HepG2 (cell line): ENCODE results near the gene RGS6. TPM values are rescaled to one million over a fixed set of nuclear protein-coding genes. Genes with fewer than 3 reads are reported as not detected.

Experiments used
- ATAC-seq: fragments of 200-7000 bp; cut with Tn5 transposase; 3 replicates; pipeline ENCODE4 v1.9.1; 2020; ENCODE audit warnings: mild to moderate bottlenecking, moderate library complexity
- BruUV-seq: library from RNA; stranded (reverse); fragments of 400-500 nt; replicated peaks from 2 replicates; lab custom pipeline; 2021; lab: Mats Ljungman, UMichigan
- CTCF ChIA-PET: fragments of 300-600 bp; formaldehyde crosslinking; extraction: SDS; loops from one replicate; lab custom pipeline; 2021; ENCODE audit warnings: low total read pairs, inconsistent platforms, low intra/inter-chr PET ratio; lab: Yijun Ruan, JAX
- POLR2A ChIA-PET: fragments of 350-600 bp; sonication (Branson Sonifier 250); formaldehyde crosslinking; loops from one replicate; lab custom pipeline; 2020; ENCODE audit warnings: antibody characterized with exemption, inconsistent platforms; lab: Yijun Ruan, JAX
- DNase-seq: peaks from one replicate; pipeline ENCODE4 v3.0.0-alpha.2; 2015; ENCODE audit warnings: low spot score
- FAIRE-seq: peaks from 3 replicates; lab custom pipeline; 2011; peaks lifted over from hg19 to GRCh38; lab: Jason Lieb, UNC
- H2AFZ ChIP-seq: one replicate; pipeline ENCODE4 v1.6.1; 2011; ENCODE audit warnings: low read length, inconsistent platforms
- H3K27ac ChIP-seq: fragments of 300-600 bp; 3 replicates; pipeline ENCODE4 v1.8.0; 2011; ENCODE audit warnings: mixed run types, mild to moderate bottlenecking, mixed read lengths, low read length, inconsistent platforms; ENCODE audit not compliant: insufficient read depth; ENCODE audit errors: extremely low read length
- H3K27me3 ChIP-seq, 2 experiments: fragments of 200-600 bp in 1 of 2; 2 replicates in 1 of 2; 3 replicates in 1 of 2; pipeline versions ENCODE4 v1.6.0 to v1.8.0; 2011; ENCODE audit warnings: low read length in 2 of 2, mild to moderate bottlenecking in 2 of 2, moderate library complexity in 2 of 2, inconsistent platforms in 1 of 2; ENCODE audit not compliant: insufficient read depth in 2 of 2, control insufficient read depth in 1 of 2
- H3K36me3 ChIP-seq, 2 experiments: fragments of 200-600 bp in 1 of 2; replicated peaks in 1 of 2; 2 replicates in 1 of 2; 3 replicates in 1 of 2; pipeline versions ENCODE4 v1.5.1 to v1.8.0; 2011; ENCODE audit warnings: low read length in 2 of 2, inconsistent platforms in 1 of 2; ENCODE audit not compliant: insufficient read depth in 2 of 2, control insufficient read depth in 1 of 2
- H3K4me1 ChIP-seq: 2 replicates; pipeline ENCODE4 v1.5.1; 2012; ENCODE audit warnings: low read length, inconsistent platforms; ENCODE audit not compliant: insufficient read depth
- H3K4me2 ChIP-seq: 2 replicates; pipeline ENCODE4 v1.6.0; 2011; ENCODE audit warnings: low read depth, low read length, inconsistent platforms
- H3K4me3 ChIP-seq, 3 experiments: fragments of 200-600 bp in 1 of 3; sonication (generic), shearing (Covaris generic) in 1 of 3; replicated peaks in 1 of 3; 2 replicates each; pipeline ENCODE4 v1.5.1; 2011 to 2016; ENCODE audit warnings: low read length in 3 of 3, inconsistent platforms in 2 of 3, low read depth in 2 of 3, mild to moderate bottlenecking in 2 of 3, control low read depth in 1 of 3, mixed read lengths in 1 of 3; ENCODE audit not compliant: insufficient read depth in 1 of 3
- H3K79me2 ChIP-seq: one replicate; pipeline ENCODE4 v1.6.1; 2011; ENCODE audit warnings: low read length, inconsistent platforms; ENCODE audit not compliant: insufficient read depth
- H3K9ac ChIP-seq: 2 replicates; pipeline ENCODE4 v1.6.0; 2011; ENCODE audit warnings: mild to moderate bottlenecking, low read depth, low read length, inconsistent platforms; ENCODE audit not compliant: insufficient read depth
- H3K9me3 ChIP-seq: 2 replicates; pipeline ENCODE4 v1.5.1; 2012; ENCODE audit warnings: mild to moderate bottlenecking, low read length
- H4K20me1 ChIP-seq: 2 replicates; pipeline ENCODE4 v1.6.0; 2011; ENCODE audit warnings: inconsistent platforms, mild to moderate bottlenecking, low read length, moderate library complexity; ENCODE audit not compliant: insufficient read depth
- BCL6 ChIP-seq: IDR thresholded peaks from 2 replicates; pipeline ENCODE4 v1.6.1; 2016; ENCODE audit warnings: missing genetic modification reagents, missing compliant biosample characterization
- HNF4G ChIP-seq, 2 experiments: sonication (generic) in 1 of 2; formaldehyde crosslinking in 1 of 2; IDR thresholded peaks; 2 replicates each; pipeline versions ENCODE4 v1.4.0 to v1.6.1; 2011 to 2020; ENCODE audit warnings: borderline replicate concordance in 2 of 2, low read depth in 2 of 2, mild to moderate bottlenecking in 2 of 2, low read length in 1 of 2, missing genetic modification reagents in 1 of 2, moderate library complexity in 1 of 2
- MAZ ChIP-seq, 2 experiments: sonication (generic) in 1 of 2; formaldehyde crosslinking in 1 of 2; IDR thresholded peaks; 2 replicates each; pipeline versions ENCODE4 v1.5.0 to v1.6.1; 2012 to 2020; ENCODE audit warnings: low read depth in 2 of 2, mild to moderate bottlenecking in 2 of 2, borderline replicate concordance in 1 of 2, improper control_type of control experiment in 1 of 2, low read length in 1 of 2, missing genetic modification reagents in 1 of 2, moderate library complexity in 1 of 2
- MYC ChIP-seq: sonication (generic); formaldehyde crosslinking; IDR thresholded peaks from 2 replicates; pipeline ENCODE4 v1.9.0; 2021; ENCODE audit warnings: missing genetic modification reagents, borderline replicate concordance
- TCF7 ChIP-seq: sonication (generic); IDR thresholded peaks from 2 replicates; pipeline ENCODE4 v1.6.1; 2016; ENCODE audit warnings: antibody characterized with exemption, low read depth
- TEAD2 ChIP-seq: sonication (generic); formaldehyde crosslinking; IDR thresholded peaks from 2 replicates; pipeline ENCODE4 v1.9.0; 2021; ENCODE audit warnings: missing genetic modification reagents
- ZFAT ChIP-seq: sonication (generic); formaldehyde crosslinking; conservative IDR thresholded peaks from 2 replicates; pipeline ENCODE4 v1.8.1; 2023; ENCODE audit warnings: missing genetic modification reagents, inconsistent platforms
- ZFP41 ChIP-seq: sonication (generic); formaldehyde crosslinking; IDR thresholded peaks from 2 replicates; pipeline ENCODE4 v1.4.0; 2020; ENCODE audit warnings: mild to moderate bottlenecking, missing genetic modification reagents, borderline replicate concordance
- ZNF230 ChIP-seq: sonication (generic); formaldehyde crosslinking; IDR thresholded peaks from 2 replicates; pipeline ENCODE4 v1.4.0; 2020; ENCODE audit warnings: mild to moderate bottlenecking, missing genetic modification reagents
- ZNF530 ChIP-seq: sonication (generic); formaldehyde crosslinking; IDR thresholded peaks from 2 replicates; pipeline ENCODE4 v1.5.0; 2020; ENCODE audit warnings: low read depth, mild to moderate bottlenecking, missing genetic modification reagents
- WGBS: methylation state at CpG from one replicate; pipeline ENCODE4 v1.1.6; 2017; ENCODE audit warnings: low lambda C conversion rate; 5-methylcytosine and 5-hydroxymethylcytosine counted together
- in situ Hi-C: cut with HindIII; loops from 2 replicates; pipeline ENCODE4 v1.10.0; 2017; ENCODE audit warnings: low pct_unique_long_range_greater_than_20kb; ENCODE audit not compliant: extremely low pct_ligation_motif_present
- intact Hi-C: fragments of 100-400 bp; cut with micrococcal nuclease; formaldehyde crosslinking; loops from one replicate; pipeline ENCODE4 v1.10.0; 2022; ENCODE audit not compliant: unreplicated experiment
- polyA plus RNA-seq, 8 experiments: library from polyadenylated mRNA; depleted of rRNA in 3 of 8; stranded (reverse) in 7 of 8; unstranded in 1 of 8; fragments of >200 nt; fragmentation: Illumina TruSeq in 4 of 8; extraction: Trizol in 4 of 8; gene quantifications; 2 replicates each; pipeline versions ENCODE4 v1.2.1 to v1.2.3, GENCODE V29; 2011 to 2016; ENCODE audit warnings: low read depth in 4 of 8, missing spikeins in 1 of 8, mixed read lengths in 1 of 8; ENCODE audit not compliant: insufficient read depth in 1 of 8
- total RNA-seq, 5 experiments: library from RNA; depleted of rRNA; stranded (reverse); fragments of >200 nt; fragmentation: Illumina TruSeq; extraction: Trizol; gene quantifications; 2 replicates each; pipeline ENCODE4 v1.2.3, GENCODE V29; 2016; ENCODE audit warnings: low read depth in 1 of 5
- TF ChIP-seq, protein P1 (sequence below): IDR thresholded peaks from 2 replicates; pipeline ENCODE4 v1.6.1; 2016; ENCODE audit warnings: mild to moderate bottlenecking
- TF ChIP-seq, protein P2 (sequence below): sonication (generic); formaldehyde crosslinking; IDR thresholded peaks from 2 replicates; pipeline ENCODE4 v1.4.0; 2020; ENCODE audit warnings: missing genetic modification reagents
- TF ChIP-seq, protein P3 (sequence below): sonication (generic); formaldehyde crosslinking; IDR thresholded peaks from 2 replicates; pipeline ENCODE4 v1.5.1; 2020; ENCODE audit warnings: mild to moderate bottlenecking, missing genetic modification reagents
- TF ChIP-seq, protein P4 (sequence below): sonication (generic); formaldehyde crosslinking; IDR thresholded peaks from 2 replicates; pipeline ENCODE4 v1.4.0; 2020; ENCODE audit warnings: mild to moderate bottlenecking, missing genetic modification reagents
- TF ChIP-seq, protein P5 (sequence below): IDR thresholded peaks from 2 replicates; pipeline ENCODE4 v1.6.1; 2016

The RGS6 gene
- total and polyA plus RNA-seq, 2 of the 13 experiments (the other 11 are each of a cell fraction or from before 2014, with no cell fraction given) = not detected

- no peak overlapping the region for H3K4me3 ChIP-seq
- H3K36me3 ChIP-seq = no peaks in the 10 kb centered on the region
- DNase-seq = no peak
- H3K27ac ChIP-seq = no peak overlapping the region
- TF ChIP-seq, protein P1, sequence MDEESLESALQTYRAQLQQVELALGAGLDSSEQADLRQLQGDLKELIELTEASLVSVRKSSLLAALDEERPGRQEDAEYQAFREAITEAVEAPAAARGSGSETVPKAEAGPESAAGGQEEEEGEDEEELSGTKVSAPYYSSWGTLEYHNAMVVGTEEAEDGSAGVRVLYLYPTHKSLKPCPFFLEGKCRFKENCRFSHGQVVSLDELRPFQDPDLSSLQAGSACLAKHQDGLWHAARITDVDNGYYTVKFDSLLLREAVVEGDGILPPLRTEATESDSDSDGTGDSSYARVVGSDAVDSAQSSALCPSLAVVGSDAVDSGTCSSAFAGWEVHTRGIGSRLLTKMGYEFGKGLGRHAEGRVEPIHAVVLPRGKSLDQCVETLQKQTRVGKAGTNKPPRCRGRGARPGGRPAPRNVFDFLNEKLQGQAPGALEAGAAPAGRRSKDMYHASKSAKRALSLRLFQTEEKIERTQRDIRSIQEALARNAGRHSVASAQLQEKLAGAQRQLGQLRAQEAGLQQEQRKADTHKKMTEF = no peak
- TF ChIP-seq MYC = no peak
- TF ChIP-seq ZNF230 (CRISPR knock-in tag) = no peak
- no peak for TF ChIP-seq MAZ (IDR thresholded peaks at IDR 0.05; ENCODE audit: borderline replicate concordance, low read depth, low read length)
- TF ChIP-seq MAZ (CRISPR knock-in tag; IDR thresholded peaks at IDR 0.05; ENCODE audit: low read depth) = no peak
- TF ChIP-seq, protein P2, sequence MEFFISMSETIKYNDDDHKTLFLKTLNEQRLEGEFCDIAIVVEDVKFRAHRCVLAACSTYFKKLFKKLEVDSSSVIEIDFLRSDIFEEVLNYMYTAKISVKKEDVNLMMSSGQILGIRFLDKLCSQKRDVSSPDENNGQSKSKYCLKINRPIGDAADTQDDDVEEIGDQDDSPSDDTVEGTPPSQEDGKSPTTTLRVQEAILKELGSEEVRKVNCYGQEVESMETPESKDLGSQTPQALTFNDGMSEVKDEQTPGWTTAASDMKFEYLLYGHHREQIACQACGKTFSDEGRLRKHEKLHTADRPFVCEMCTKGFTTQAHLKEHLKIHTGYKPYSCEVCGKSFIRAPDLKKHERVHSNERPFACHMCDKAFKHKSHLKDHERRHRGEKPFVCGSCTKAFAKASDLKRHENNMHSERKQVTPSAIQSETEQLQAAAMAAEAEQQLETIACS (CRISPR knock-in tag) = no peak
- TF ChIP-seq ZFAT (CRISPR knock-in tag) = no peak
- no peak for TF ChIP-seq ZNF530
- TF ChIP-seq ZFP41 = no peak
- TF ChIP-seq TEAD2 = no peak
- TF ChIP-seq, protein P3, sequence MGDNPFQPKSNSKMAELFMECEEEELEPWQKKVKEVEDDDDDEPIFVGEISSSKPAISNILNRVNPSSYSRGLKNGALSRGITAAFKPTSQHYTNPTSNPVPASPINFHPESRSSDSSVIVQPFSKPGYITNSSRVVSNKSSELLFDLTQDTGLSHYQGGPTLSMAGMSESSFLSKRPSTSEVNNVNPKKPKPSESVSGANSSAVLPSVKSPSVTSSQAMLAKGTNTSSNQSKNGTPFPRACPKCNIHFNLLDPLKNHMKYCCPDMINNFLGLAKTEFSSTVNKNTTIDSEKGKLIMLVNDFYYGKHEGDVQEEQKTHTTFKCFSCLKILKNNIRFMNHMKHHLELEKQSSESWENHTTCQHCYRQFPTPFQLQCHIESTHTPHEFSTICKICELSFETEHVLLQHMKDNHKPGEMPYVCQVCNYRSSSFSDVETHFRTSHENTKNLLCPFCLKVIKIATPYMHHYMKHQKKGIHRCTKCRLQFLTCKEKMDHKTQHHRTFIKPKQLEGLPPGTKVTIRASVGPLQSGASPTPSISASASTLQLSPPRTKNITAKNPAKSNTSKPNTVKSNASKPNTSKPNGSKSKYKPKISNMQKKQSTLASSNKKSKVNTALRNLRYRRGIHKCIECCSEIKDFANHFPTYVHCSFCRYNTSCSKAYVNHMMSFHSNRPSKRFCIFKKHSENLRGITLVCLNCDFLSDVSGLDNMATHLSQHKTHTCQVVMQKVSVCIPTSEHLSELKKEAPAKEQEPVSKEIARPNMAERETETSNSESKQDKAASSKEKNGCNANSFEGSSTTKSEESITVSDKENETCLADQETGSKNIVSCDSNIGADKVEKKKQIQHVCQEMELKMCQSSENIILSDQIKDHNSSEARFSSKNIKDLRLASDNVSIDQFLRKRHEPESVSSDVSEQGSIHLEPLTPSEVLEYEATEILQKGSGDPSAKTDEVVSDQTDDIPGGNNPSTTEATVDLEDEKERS = no peak
- TF ChIP-seq, protein P4, sequence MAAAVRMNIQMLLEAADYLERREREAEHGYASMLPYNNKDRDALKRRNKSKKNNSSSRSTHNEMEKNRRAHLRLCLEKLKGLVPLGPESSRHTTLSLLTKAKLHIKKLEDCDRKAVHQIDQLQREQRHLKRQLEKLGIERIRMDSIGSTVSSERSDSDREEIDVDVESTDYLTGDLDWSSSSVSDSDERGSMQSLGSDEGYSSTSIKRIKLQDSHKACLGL = no peak
- no peak for TF ChIP-seq TCF7
- TF ChIP-seq HNF4G (IDR thresholded peaks at IDR 0.05; ENCODE audit: borderline replicate concordance, low read depth, low read length) = no peak
- TF ChIP-seq HNF4G (CRISPR knock-in tag; IDR thresholded peaks at IDR 0.05; ENCODE audit: borderline replicate concordance, low read depth) = no peak
- TF ChIP-seq, protein P5, sequence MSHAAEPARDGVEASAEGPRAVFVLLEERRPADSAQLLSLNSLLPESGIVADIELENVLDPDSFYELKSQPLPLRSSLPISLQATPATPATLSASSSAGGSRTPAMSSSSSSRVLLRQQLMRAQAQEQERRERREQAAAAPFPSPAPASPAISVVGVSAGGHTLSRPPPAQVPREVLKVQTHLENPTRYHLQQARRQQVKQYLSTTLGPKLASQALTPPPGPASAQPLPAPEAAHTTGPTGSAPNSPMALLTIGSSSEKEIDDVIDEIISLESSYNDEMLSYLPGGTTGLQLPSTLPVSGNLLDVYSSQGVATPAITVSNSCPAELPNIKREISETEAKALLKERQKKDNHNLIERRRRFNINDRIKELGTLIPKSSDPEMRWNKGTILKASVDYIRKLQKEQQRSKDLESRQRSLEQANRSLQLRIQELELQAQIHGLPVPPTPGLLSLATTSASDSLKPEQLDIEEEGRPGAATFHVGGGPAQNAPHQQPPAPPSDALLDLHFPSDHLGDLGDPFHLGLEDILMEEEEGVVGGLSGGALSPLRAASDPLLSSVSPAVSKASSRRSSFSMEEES (CRISPR knock-in tag) = no peak
- TF ChIP-seq BCL6 (CRISPR knock-in tag) = no peak
- BruUV-seq = no TSS peak
- no peaks in the 10 kb centered on the region for H3K4me1 ChIP-seq
- ATAC-seq = no peak
- WGBS = 3% methylated on average over 8 of the region's 8 CpGs
- H3K79me2 ChIP-seq = no peaks in the 10 kb centered on the region
- no peak overlapping the region for H2AFZ ChIP-seq
- POLR2A ChIA-PET = no interaction called here
- H3K9me3 ChIP-seq = no peaks in the 10 kb centered on the region
- intact Hi-C loops = no loop called here
- H3K27me3 ChIP-seq = no peaks in the 10 kb centered on the region
- CTCF ChIA-PET = no interaction called here
- H4K20me1 ChIP-seq = no peaks in the 10 kb centered on the region
- in situ Hi-C loops = no loop called here
- no peak overlapping the region for H3K4me2 ChIP-seq
- FAIRE-seq = no peak
- H3K9ac ChIP-seq = no peak overlapping the region
Measured at GRCh38 chr14:72401632-72402376, 469.6 kb downstream of the RGS6 start.
